ENCODE data around the gene TRANK1.
"Not testable (repeated sequence)": the region's sequence is repeated elsewhere in the genome, so short reads cannot be mapped to it uniquely, and the experiment has no call there.

Gene TRANK1

DNA sequence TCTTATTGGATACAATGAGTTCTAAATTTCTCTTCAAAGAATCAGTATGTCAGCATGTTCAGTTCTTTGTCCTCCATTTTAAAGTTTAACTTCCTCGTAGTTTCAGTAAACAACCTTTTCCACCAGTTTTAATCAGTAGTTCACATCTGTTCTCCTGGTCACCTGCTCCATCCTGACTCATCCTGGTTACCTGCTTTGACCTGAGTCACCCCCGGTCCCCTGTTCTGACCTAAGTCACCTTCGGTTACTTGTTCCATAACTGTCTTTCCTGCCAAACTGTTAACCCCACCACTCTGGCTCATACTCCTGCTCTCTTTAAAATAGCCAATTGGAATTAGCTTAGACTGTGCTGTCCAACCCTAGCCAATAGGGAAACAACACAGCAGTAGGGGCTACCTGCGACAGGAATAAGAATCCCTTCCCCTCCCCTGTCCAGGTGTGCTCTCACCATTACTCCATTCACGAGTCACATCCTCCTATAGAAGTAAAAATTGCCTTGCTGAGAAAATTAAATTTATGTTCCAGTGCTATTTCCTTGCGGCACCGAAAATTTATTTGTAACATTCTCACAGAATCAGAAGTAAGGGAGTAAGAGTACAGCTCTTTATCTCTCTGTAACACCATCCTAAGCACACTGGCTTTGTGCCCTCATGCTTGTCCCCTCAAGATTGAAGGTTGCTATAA, 23.8 kb downstream of the TRANK1 start:
- DNase-seq (ENCODE audit: low read depth in 2 of 2): no peak

DNA sequence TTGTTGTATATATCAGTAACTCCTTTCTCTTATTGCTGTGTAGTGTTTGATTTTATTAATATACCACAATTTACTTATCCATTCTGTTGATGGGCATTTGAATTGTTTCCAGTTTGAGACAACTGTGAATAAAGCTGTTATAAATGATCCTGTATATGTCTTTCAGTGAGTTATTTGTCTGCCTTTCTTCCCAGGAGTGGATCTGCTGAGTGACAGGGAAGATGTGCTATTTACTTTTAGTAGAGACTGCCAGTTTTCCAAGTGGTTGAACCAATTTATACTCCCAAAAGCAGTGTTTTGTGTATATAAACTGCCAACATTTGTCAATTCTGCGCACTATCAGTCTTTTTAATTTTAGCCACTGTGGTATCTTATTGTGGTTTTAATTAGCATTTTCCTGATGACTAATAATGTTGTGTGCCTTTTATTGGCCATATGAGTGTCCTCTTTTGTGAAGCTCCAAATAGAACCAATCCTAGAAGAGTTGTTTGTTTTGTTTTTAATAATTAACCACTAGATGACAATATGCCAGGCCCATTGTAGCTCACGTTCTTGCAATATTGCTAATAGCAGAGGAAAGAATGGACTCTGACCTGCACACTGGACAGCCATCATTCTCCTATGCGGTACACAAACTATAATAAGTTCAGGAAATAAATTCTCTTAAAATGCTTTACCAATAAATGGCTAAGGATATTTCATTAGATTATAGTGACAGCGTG, 25.3 kb downstream of the TRANK1 start:
- DNase-seq (ENCODE audit: low read depth in 2 of 2): no peak

DNA sequence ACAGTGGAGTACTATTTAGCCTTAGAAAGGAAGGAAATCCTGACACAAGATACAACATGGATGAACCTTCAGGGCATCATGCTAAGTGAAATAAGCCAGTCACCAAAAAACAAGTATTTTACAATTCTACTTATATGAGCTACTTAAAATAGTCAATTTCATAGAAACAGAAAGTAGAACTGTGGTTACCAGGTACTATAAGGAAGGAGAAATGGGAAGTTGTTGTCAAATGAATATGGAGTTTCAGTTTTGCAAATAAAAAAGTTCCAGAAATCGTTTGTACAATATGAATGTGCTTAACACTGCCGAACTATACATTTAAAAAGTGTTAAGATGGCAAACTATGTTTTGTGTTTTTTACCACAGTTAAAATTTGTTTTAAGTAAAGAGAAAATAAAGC, 26.8 kb downstream of the TRANK1 start:
- DNase-seq (ENCODE audit: low read depth in 2 of 2): no peak

GRCh38 chr3:36911990-36912804, 32.7 kb downstream of the TRANK1 start:
- no peak for DNase-seq (ENCODE audit: low read depth in 2 of 2)

DNA sequence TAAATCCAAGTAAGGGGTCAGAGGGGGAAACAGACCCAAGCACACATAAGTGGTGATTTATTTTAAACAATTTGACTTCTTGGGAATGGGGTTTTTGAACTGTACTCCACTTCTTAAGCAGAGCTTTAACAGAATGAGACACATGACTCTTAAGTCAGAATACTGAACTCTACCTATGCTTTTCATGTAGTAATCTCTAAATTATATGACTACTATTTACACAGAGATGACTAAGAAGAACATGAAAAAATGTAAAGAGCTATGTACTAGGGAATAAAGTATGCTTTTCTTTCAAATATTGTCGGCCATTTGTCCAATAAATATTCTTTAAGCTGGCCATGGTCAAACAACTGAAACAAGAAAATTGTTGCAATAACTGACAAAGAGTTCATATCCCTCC, 35.2 kb downstream of the TRANK1 start:
- no peak for DNase-seq (ENCODE audit: low read depth in 2 of 2)

DNA sequence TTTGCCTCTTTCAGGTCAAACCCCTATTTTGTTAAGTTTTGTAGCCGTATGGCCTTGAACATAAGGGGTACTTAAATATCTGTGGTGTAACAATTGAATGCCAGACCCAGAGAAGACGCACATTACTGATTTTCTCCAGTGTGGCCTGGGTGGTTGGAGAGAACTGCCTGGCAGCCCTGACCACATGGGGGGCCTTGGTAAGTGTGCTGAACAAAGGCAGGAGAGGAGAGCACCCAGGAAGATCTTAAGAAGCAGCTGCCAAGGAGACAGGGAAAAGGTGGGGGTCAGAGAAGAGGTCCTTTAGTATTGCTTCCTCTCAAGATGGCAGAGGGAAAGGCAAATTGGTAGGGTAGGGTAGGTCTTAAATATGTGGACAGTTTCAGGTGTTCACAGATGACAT, 35.7 kb downstream of the TRANK1 start:
- DNase-seq (ENCODE audit: low read depth in 2 of 2): no peak

DNA sequence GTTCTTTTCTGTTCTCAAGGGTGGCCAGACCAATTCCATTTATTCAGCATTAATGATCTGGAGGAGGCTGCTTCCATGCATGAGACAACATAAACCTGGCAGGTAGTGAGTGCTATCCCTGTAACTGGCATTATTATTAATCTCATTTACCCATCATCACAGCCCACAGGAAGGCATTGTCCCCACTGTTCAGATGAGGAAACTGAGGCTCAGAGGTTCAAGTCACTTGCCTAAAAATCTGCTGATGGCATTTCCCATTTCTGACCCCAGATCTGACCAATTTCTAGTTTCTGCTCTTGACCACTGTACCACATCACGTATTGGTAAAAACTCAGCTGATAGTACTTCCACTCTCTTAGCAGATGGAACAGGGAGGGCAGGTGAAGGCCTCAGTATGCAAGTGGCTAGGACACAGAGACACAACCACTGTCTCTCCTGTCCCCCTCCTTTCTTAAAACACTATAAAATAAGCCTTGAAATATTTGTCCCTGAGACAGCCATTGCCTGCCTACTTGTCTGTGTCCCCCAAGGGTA, 36.1 kb downstream of the TRANK1 start:
- DNase-seq (ENCODE audit: low read depth in 2 of 2): no peak

GRCh38 chr3:36907911-36908646, 36.8 kb downstream of the TRANK1 start:
- DNase-seq (ENCODE audit: low read depth in 2 of 2): peak; percentile 28 to 31

- DNase-seq (ENCODE audit: low read depth in 2 of 2): no peak
Measured at GRCh38 chr3:36906504-36907149, 38.2 kb downstream of the TRANK1 start.

GRCh38 chr3:36905545-36905944, 39.3 kb downstream of the TRANK1 start:
- no peak for DNase-seq (ENCODE audit: low read depth in 2 of 2)

GRCh38 chr3:36904641-36905040, 40.2 kb downstream of the TRANK1 start:
- DNase-seq (ENCODE audit: low read depth in 2 of 2): no peak

- not testable (repeated sequence) for DNase-seq (ENCODE audit: low read depth in 2 of 2)
Measured at GRCh38 chr3:36904065-36904464, 40.8 kb downstream of the TRANK1 start.

DNA sequence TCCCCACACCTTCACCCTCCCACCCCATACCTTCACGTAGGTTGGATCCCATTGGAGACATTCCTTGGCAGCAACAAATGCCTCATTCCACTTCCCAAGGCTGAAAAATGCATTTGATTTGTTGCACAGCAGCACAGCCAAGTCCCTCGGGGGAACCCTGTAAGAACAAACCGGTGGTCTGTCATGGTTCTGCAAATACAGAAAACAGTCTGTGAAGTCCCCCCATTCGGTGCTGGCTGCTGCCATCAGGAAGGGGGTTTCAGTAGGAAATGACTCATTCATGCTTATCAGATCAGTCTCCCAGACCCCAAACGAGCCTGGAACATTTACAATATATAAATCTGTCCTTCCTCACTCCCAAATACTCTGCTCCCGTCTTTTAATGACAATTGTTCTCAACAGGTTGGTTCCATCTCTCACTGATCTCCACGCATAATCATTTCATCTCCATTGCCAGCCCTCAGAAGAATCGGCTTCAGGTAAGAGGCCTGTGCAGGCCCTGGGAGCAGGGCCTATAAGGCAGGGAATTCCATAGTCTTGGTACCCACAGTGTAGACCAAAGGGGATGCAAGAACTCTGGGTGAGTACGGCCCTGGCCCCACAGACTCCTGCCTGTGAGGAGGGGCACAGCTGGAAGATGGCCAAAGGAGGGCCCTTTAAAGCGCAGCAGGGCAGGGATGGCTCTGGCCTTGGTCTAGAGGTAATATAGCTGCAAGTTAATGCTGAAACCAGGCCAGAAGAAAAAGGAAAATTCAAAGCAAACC, 41.6 kb downstream of the TRANK1 start:
- DNase-seq (ENCODE audit: low read depth in 2 of 2): no peak

- DNase-seq (ENCODE audit: low read depth in 2 of 2): no peak
Measured at GRCh38 chr3:36901588-36901987, 43.3 kb downstream of the TRANK1 start.

- DNase-seq (ENCODE audit: low read depth in 2 of 2): no peak
Measured at GRCh38 chr3:36900474-36901443, 44.1 kb downstream of the TRANK1 start.

DNA sequence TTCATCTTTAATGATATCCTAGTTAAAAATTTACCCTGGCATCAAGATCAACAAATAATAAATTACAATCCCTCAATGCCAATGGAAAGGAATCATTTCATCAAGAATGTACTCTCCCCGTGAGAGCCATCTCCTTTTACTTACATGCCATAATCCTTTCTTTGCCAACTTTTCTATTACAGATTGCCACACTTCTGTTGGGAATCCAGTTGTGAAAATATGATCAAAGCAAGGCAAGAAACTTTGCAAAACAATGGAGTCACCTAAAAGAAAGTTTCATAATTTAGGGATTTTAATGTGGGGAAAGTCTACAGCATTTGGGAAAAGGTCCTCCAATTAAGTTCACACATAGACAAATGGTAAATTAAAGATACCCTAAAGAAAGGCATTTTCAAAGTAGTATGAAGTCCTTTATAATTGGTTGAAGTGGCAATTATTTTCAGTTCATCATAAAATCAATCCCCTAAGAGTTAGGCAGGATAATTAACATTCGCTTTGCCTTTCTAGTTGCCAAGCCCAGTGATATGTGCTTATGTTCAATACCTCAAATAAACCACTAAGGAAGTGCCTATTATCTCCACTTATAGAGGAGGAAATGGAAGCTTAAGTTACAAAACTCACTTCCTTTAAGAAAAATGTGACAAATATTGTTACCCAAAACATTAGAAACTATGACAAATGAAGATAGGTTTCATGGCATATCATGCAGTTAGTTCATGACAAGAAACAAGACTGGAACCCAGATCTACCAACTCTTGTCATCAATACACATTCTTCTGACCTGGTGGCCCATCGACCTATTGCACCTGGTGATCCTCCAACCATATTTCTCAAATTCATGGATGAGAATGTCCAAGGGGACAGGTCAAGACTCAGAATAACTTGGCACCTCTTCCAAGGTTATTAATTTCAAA, 49.1 kb downstream of the TRANK1 start:
- no peak for DNase-seq (ENCODE audit: low read depth in 2 of 2)

DNA sequence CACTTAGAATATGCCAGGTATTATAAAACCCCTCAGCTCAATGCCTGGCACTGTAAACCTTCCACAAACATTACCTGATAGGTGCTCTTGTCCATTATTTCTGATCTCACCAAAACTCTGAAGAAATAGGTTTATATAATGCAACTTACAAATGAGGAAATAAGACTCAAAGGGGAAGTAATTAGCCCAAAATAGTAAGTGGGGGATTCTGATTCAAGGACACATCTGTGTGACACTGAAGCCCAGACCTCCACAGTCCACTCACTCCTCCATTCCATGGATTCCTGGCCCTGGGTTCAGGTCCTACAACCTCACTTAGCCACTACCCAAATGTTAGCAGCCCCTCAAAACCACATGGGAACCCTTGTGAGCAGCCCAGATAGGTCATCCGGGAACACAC, 49.9 kb downstream of the TRANK1 start:
- DNase-seq (ENCODE audit: low read depth in 2 of 2): no peak

- DNase-seq (ENCODE audit: low read depth in 2 of 2): no peak
Measured at GRCh38 chr3:36893826-36894225, 51.0 kb downstream of the TRANK1 start.
